Thyroid gland (tissue), 4 donors: Measurements from ENCODE around the gene CR1. TPM values are rescaled to one million over a fixed set of nuclear protein-coding genes. Genes with fewer than 3 reads are reported as not detected.

Source experiments
- DNase-seq, 2 donors: peaks; one replicate each; pipeline ENCODE4 v3.0.0-alpha.2; 2019
- H3K27ac ChIP-seq, 3 donors: fragments of 200-600 bp; sonication (generic); 1 replicate in 2 of 3; 2 replicates in 1 of 3; pipeline ENCODE4 v1.5.1; 2016 to 2019; ENCODE audit warnings: mild to moderate bottlenecking in 1 of 3, moderate library complexity in 1 of 3
- H3K27me3 ChIP-seq: fragments of 200-600 bp; sonication (generic); one replicate; pipeline ENCODE4 v1.5.1; 2019
- H3K36me3 ChIP-seq, 2 donors: fragments of 200-600 bp; sonication (generic); one replicate each; pipeline ENCODE4 v1.5.1; 2016 to 2019
- H3K4me1 ChIP-seq, 2 donors: fragments of 200-600 bp; sonication (generic); one replicate each; pipeline ENCODE4 v1.5.1; 2017 to 2019
- H3K4me3 ChIP-seq, 3 donors: fragments of 200-600 bp; sonication (generic); replicated peaks in 1 of 3; 1 replicate in 2 of 3; 2 replicates in 1 of 3; pipeline ENCODE4 v1.5.1; 2016; ENCODE audit warnings: mild to moderate bottlenecking in 1 of 3
- H3K9me3 ChIP-seq: fragments of 200-600 bp; sonication (generic); one replicate; pipeline ENCODE4 v1.5.1; 2017
- CTCF ChIP-seq, 6 experiments: fragments of 200-600 bp in 3 of 6; fragments of 450-650 bp in 3 of 6; sonication (generic) in 3 of 6; IDR thresholded peaks; one replicate each; pipeline ENCODE4 v1.5.1; 2016 to 2019; ENCODE audit warnings: antibody characterized with exemption in 6 of 6, mild to moderate bottlenecking in 2 of 6, inconsistent platforms in 1 of 6, moderate library complexity in 1 of 6
- POLR2A ChIP-seq, 2 donors: fragments of 450-650 bp; IDR thresholded peaks; one replicate each; pipeline ENCODE4 v1.6.1; 2017; ENCODE audit warnings: antibody characterized with exemption in 2 of 2, mild to moderate bottlenecking in 2 of 2, moderate library complexity in 1 of 2
- WGBS, 2 donors: methylation state at CpG; one replicate each; pipeline ENCODE4 v1.1.5; 2017; 5-methylcytosine and 5-hydroxymethylcytosine counted together
- intact Hi-C: fragments of 100-400 bp; cut with DNase I; formaldehyde crosslinking; loops from one replicate; pipeline ENCODE4 v1.15.1; 2023
- total RNA-seq, 4 donors: library from RNA; depleted of rRNA; stranded (reverse); fragments of >200 nt; gene quantifications; one replicate each; pipeline ENCODE4 v1.2.3, GENCODE V29; 2016

Gene CR1
- total RNA-seq, 4 donors from 2014 or later = 0.49 to 5.8 (median 1.2) TPM

GRCh38 chr1:207470927-207471326 is 25.0 kb upstream of the CR1 start:
- no peak overlapping the region for H3K4me3 ChIP-seq
- TF ChIP-seq CTCF (IDR thresholded peaks at IDR 0.05) (no peak), POLR2A (IDR thresholded peaks at IDR 0.05) (no peak)
- H3K27ac ChIP-seq = no peak overlapping the region
- intact Hi-C loops = no loop called here
- DNase-seq = no peak
- no peaks in the 10 kb centered on the region for H3K4me1 ChIP-seq
- no peaks in the 10 kb centered on the region for H3K36me3 ChIP-seq
- H3K27me3 ChIP-seq = no peaks in the 10 kb centered on the region
- H3K9me3 ChIP-seq = no peaks in the 10 kb centered on the region
- 85 to 89% methylated on average over 2 of the region's 2 CpGs for WGBS, 2 donors

- Histone ChIP-seq H3K27me3 (no peaks in the 10 kb centered on the region), H3K36me3 (no peaks in the 10 kb centered on the region), H3K4me3 (no peak overlapping the region), H3K4me1 (no peaks in the 10 kb centered on the region), H3K27ac (no peak overlapping the region), H3K9me3 (no peaks in the 10 kb centered on the region)
- DNase-seq = no peak
- 93 to 95% methylated on average over 1 of the region's 1 CpG for WGBS, 2 donors
- TF ChIP-seq CTCF (IDR thresholded peaks at IDR 0.05) (no peak), POLR2A (IDR thresholded peaks at IDR 0.05) (no peak)
- intact Hi-C loops = no loop called here
Measured at GRCh38 chr1:207474210-207474609, 21.7 kb upstream of the CR1 start.

- Histone ChIP-seq H3K9me3 (no peaks in the 10 kb centered on the region), H3K27ac (no peak overlapping the region), H3K27me3 (no peaks in the 10 kb centered on the region), H3K4me3 (no peak overlapping the region), H3K4me1 (no peaks in the 10 kb centered on the region), H3K36me3 (no peaks in the 10 kb centered on the region)
- DNase-seq = no peak
- intact Hi-C loops = no loop called here
- WGBS, 2 donors = 91 to 95% methylated on average over 3 of the region's 3 CpGs
- TF ChIP-seq POLR2A (IDR thresholded peaks at IDR 0.05) (no peak), CTCF (IDR thresholded peaks at IDR 0.05) (no peak)
Measured at GRCh38 chr1:207486198-207486597, 9.8 kb upstream of the CR1 start.

- Histone ChIP-seq H3K4me1 (no peaks in the 10 kb centered on the region), H3K27me3 (peaks cover 5% of the 10 kb centered on the region), H3K27ac (no peak overlapping the region), H3K4me3 (no peak overlapping the region), H3K9me3 (no peaks in the 10 kb centered on the region), H3K36me3 (no peaks in the 10 kb centered on the region)
- TF ChIP-seq CTCF (IDR thresholded peaks at IDR 0.05) (no peak), POLR2A (IDR thresholded peaks at IDR 0.05) (no peak)
- intact Hi-C loops = no loop called here
- DNase-seq = no peak
- WGBS, 2 donors = 79 to 87% methylated on average over 4 of the region's 4 CpGs
Measured at GRCh38 chr1:207487636-207488035, 8.3 kb upstream of the CR1 start.

- 86% methylated on average over 3 of the region's 3 CpGs for WGBS, 2 donors
- no peak overlapping the region for H3K4me3 ChIP-seq
- peaks cover 14% of the 10 kb centered on the region for H3K27me3 ChIP-seq
- intact Hi-C loops = no loop called here
- peaks cover 0 to 5% of the 10 kb centered on the region in 2 donors for H3K4me1 ChIP-seq
- no peak for DNase-seq
- H3K36me3 ChIP-seq = no peaks in the 10 kb centered on the region
- no peak overlapping the region for H3K27ac ChIP-seq
- TF ChIP-seq CTCF (IDR thresholded peaks at IDR 0.05) (no peak), POLR2A (IDR thresholded peaks at IDR 0.05) (no peak)
- H3K9me3 ChIP-seq = no peaks in the 10 kb centered on the region
Measured at GRCh38 chr1:207493212-207493611, 2.7 kb upstream of the CR1 start.
